ENCODE results near the gene PRDM11. TPM values are rescaled to one million over a fixed set of nuclear protein-coding genes. Genes with fewer than 3 reads are reported as not detected.

PRDM11 gene
- total RNA-seq, 2 donors from 2014 or later, result 4.1 to 8.3 TPM

DNA sequence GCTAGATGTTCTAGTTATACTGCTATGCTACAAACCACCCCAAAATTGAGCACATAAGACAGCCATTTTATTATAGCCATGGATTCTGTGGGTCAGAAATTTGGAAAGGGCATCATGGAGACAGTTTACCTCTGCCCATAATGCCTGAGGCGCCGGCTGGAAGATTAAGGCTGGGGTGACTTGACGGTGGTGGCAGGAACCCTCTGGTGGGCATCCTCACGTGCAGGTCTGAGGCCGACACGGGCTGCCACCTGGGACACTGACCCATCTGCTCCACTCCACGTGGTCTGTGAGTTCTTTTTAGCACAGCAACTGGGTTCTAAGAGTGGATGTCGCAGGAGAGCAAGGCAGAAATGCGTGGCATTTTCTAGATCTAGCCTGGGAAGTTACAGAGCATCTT is 40.0 kb upstream of the PRDM11 start:
- intact Hi-C loops (cut with DNase I), result loop anchor here (5.0 kb wide), 1 partner anchor 379 kb away; the partner anchor contains the start of gene TSPAN18
- Histone ChIP-seq H3K27ac (no peak overlapping the region), H3K4me3 (no peak overlapping the region), H3K9ac (ENCODE audit: low read depth in 2 of 2, low read length in 2 of 2) (no peak overlapping the region), H3K9me3 (no peaks in the 10 kb centered on the region), H3K27me3 (no peaks in the 10 kb centered on the region), H3K4me1 (no peaks in the 10 kb centered on the region), H3K36me3 (no peaks in the 10 kb centered on the region)
- TF ChIP-seq, protein P1, sequence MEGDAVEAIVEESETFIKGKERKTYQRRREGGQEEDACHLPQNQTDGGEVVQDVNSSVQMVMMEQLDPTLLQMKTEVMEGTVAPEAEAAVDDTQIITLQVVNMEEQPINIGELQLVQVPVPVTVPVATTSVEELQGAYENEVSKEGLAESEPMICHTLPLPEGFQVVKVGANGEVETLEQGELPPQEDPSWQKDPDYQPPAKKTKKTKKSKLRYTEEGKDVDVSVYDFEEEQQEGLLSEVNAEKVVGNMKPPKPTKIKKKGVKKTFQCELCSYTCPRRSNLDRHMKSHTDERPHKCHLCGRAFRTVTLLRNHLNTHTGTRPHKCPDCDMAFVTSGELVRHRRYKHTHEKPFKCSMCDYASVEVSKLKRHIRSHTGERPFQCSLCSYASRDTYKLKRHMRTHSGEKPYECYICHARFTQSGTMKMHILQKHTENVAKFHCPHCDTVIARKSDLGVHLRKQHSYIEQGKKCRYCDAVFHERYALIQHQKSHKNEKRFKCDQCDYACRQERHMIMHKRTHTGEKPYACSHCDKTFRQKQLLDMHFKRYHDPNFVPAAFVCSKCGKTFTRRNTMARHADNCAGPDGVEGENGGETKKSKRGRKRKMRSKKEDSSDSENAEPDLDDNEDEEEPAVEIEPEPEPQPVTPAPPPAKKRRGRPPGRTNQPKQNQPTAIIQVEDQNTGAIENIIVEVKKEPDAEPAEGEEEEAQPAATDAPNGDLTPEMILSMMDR (IDR thresholded peaks at IDR 0.05), result no peak
- no peak for DNase-seq

DNA sequence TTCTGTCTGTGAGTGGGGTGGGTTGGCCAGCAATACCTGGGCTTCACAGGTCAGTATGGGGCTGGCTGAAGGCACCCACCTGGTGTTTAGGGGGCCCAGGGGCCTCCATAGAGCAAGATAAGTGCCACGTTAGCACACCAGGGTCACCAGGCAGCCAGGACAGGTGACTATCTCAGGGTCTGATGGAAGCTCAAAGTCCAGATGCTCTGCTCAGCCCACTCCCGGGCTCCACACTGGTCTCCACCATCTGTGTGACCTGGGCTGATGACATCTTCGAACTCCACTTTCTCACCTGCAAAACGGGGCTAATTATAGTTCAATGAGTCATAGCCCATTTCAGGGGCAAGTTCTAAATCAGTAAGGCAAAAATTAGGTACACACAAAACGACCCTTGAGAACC is 39.4 kb upstream of the PRDM11 start:
- intact Hi-C loops (cut with DNase I), result loop anchor here (5.0 kb wide), 1 partner anchor 380 kb away; the partner anchor contains the start of gene TSPAN18
- H3K9me3 ChIP-seq, result no peaks in the 10 kb centered on the region
- no peaks in the 10 kb centered on the region for H3K27me3 ChIP-seq
- H3K4me3 ChIP-seq, result no peak overlapping the region
- no peak for DNase-seq
- no peaks in the 10 kb centered on the region for H3K36me3 ChIP-seq
- no peak overlapping the region for H3K9ac ChIP-seq (ENCODE audit: low read depth in 2 of 2, low read length in 2 of 2)
- H3K4me1 ChIP-seq, result no peaks in the 10 kb centered on the region
- TF ChIP-seq, protein P1 (IDR thresholded peaks at IDR 0.05), result no peak
- H3K27ac ChIP-seq, result no peak overlapping the region

DNA sequence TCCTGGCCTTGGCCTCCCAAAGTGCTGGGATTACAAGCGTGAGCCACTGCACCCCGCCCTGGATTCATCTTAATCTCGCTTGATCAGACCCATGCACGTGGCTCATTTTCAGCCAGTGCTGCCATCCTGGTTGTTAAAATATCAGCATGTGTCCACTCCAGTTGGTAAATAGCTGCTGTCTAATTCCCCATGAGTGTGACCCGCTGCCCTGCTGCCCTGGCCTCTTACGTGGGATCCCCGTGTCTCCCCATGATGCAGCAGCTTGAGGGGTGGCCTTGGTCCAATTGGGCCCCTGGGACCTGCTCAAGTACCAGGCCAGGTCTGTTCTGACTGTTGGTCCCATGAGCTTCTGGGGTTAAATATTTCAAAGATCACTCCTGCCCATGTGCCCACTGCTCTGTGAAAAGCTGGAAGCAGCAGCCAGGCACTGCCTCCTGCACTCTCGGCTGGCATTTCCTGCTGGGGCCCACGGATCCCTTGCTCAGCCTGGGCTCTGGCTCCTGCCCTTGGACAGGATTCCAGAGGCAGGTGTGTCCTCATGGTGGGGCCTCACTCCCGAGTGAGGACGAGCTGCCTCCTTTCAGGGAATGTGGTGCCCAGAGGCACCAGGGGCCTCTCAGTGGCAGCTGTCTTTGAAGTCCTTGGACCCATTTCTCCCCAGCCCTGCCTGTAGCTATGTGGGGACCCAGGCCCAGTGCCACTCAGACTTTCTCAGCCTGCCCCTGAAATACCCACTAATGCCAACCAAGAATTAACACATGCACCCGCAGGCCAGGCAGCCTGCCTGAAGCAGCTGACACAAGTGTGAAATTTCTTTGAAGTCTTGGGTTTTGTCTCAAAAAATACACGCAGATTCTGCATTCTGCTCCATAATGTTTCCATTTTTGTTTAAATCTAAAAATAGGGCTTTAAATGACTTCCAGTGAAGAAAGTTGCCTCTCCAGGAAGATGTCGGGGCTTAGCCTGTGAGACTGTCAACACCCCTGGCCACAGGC is 38.1 kb upstream of the PRDM11 start:
- H3K4me1 ChIP-seq, result no peaks in the 10 kb centered on the region
- no peaks in the 10 kb centered on the region for H3K36me3 ChIP-seq
- no peak overlapping the region for H3K9ac ChIP-seq (ENCODE audit: low read depth in 2 of 2, low read length in 2 of 2)
- no peaks in the 10 kb centered on the region for H3K9me3 ChIP-seq
- peak; percentile 21 for DNase-seq
- intact Hi-C loops (cut with DNase I), result loop anchor here (5.0 kb wide), 1 partner anchor 381 kb away; the partner anchor contains the start of gene TSPAN18
- H3K27me3 ChIP-seq, result no peaks in the 10 kb centered on the region
- TF ChIP-seq, protein P1 (IDR thresholded peaks at IDR 0.05), result no peak
- H3K27ac ChIP-seq, result no peak overlapping the region
- H3K4me3 ChIP-seq, result no peak overlapping the region

DNA sequence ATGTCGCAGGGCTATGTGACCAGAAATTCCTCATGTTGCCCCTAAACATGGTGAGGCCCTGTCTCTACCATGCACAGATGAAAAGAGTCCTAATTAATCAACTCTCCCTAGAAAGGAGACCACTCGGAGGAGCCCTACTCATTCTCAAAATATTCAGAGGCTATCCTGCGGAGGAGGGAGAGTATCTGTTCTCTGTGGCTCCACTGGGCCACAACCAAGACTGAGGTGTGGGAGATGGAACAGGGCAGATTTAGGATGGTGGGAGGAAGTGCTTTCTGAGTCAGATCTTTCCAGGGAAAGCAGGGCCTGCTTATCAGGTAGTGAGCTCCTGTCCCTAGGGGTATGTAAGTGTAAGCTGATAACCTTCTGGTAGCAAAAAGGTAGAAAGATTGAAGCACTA is 37.0 kb upstream of the PRDM11 start:
- Histone ChIP-seq H3K27me3 (no peaks in the 10 kb centered on the region), H3K4me3 (no peak overlapping the region), H3K27ac (no peak overlapping the region), H3K36me3 (no peaks in the 10 kb centered on the region), H3K4me1 (no peaks in the 10 kb centered on the region), H3K9ac (ENCODE audit: low read depth in 2 of 2, low read length in 2 of 2) (no peak overlapping the region), H3K9me3 (no peaks in the 10 kb centered on the region)
- TF ChIP-seq, protein P1 (IDR thresholded peaks at IDR 0.05), result no peak
- intact Hi-C loops (cut with DNase I), result loop anchor here (5.0 kb wide), 1 partner anchor 382 kb away; the partner anchor contains the start of gene TSPAN18
- DNase-seq, result peak; percentile 11

DNA sequence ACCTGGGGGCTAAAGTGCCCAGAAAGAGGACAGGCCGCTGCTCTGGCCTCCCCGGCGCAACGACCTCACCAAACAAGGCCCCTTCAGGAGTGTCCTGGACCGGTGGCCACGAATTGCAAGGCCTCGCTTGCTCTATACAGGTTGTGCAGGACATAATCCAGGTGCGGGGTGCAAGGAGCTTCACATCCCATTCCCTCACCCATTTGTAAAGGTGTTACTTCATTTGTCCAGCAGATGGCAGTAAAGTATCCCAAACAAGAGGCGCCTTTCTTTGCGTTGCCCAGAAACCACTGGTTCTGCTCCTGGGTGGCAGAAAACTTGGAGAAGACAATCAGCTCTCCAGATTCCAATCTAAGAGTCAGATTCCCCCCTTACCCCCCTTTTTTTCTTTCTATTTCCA is 35.9 kb upstream of the PRDM11 start:
- Histone ChIP-seq H3K27me3 (no peaks in the 10 kb centered on the region), H3K4me3 (no peak overlapping the region), H3K9me3 (no peaks in the 10 kb centered on the region), H3K9ac (ENCODE audit: low read depth in 2 of 2, low read length in 2 of 2) (no peak overlapping the region), H3K36me3 (no peaks in the 10 kb centered on the region), H3K27ac (no peak overlapping the region), H3K4me1 (no peaks in the 10 kb centered on the region)
- DNase-seq, result peak; percentile 59
- TF ChIP-seq, protein P1 (IDR thresholded peaks at IDR 0.05), result peak; percentile 61
- intact Hi-C loops (cut with DNase I), result loop anchor here (2.0 kb wide), 2 partner anchors 184 to 220 kb away; no protein-coding TSS in a partner anchor
